Measurements from ENCODE around the gene PGK1.
"Not testable (repeated sequence)": the region's sequence is repeated elsewhere in the genome, so short reads cannot be mapped to it uniquely, and the experiment has no call there.

The PGK1 gene

DNA sequence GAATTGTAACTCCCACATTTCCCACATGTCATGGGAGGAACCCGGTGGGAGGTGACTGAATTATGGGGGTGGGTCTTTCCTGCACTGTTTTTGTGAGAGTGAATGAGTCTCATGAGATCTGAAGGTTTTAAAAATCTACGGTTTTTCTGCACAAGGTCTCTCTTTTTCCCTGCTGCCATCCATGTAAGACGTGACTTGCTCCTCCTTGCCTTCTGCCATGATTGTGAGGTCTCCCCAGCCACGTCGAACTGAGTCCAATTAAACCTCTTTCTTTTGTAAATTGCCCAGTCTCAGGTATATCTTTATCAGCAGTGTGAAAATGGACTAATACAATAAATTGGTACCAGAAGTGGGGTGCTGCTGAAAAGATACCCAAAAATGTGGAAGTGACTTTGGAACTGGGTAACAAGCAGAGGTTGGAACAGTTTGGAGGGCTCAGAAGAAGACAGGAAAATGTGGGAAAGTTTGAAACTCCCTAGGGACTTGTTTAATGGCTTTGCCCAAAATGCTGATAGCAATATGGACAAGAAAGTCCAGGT, 43.0 kb downstream of the PGK1 start:
- H3K4me3 ChIP-seq (ENCODE audit: low read length); H3K36me3 ChIP-seq (ENCODE audit: insufficient read depth, low read depth, low read length); H3K27ac ChIP-seq (ENCODE audit: low read length); H3K9ac ChIP-seq (ENCODE audit: low read depth, low read length); H3K9me3 ChIP-seq (ENCODE audit: insufficient read depth, low read depth, low read length); H3K27me3 ChIP-seq (ENCODE audit: insufficient read depth, low read length); H3K4me1 ChIP-seq (ENCODE audit: insufficient read depth, low read length): not testable (repeated sequence)

- not testable (repeated sequence) for H3K4me3 ChIP-seq (ENCODE audit: low read length); H3K27me3 ChIP-seq (ENCODE audit: insufficient read depth, low read length); H3K27ac ChIP-seq (ENCODE audit: low read length); H3K9me3 ChIP-seq (ENCODE audit: insufficient read depth, low read depth, low read length); H3K36me3 ChIP-seq (ENCODE audit: insufficient read depth, low read depth, low read length); H3K4me1 ChIP-seq (ENCODE audit: insufficient read depth, low read length); H3K9ac ChIP-seq (ENCODE audit: low read depth, low read length)
Measured at GRCh38 chrX:78157373-78157772, 53.3 kb downstream of the PGK1 start.

GRCh38 chrX:78157846-78158245, 53.8 kb downstream of the PGK1 start:
- H3K27ac ChIP-seq (ENCODE audit: low read length); H3K4me3 ChIP-seq (ENCODE audit: low read length); H3K9ac ChIP-seq (ENCODE audit: low read depth, low read length); H3K27me3 ChIP-seq (ENCODE audit: insufficient read depth, low read length); H3K36me3 ChIP-seq (ENCODE audit: insufficient read depth, low read depth, low read length); H3K9me3 ChIP-seq (ENCODE audit: insufficient read depth, low read depth, low read length); H3K4me1 ChIP-seq (ENCODE audit: insufficient read depth, low read length): not testable (repeated sequence)

DNA sequence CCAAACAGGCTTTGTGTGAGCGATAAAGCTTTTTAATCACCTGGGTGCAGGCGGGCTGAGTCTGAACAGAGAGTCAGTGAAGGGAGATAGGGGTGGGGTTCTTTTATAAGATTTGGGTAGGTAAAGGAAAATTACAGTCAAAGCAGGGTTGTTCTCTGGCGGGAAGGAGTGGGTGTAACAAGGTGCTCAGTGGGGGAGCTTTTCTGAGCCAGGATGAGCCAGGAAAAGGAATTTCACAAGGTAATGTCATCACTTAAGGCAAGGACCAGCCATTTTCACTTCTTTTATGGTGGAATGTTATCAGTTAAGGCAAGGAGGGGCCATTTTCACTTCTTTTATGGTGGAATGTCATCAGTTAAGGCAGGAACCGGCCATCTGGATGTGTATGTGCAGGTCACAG, 56.7 kb downstream of the PGK1 start:
- H3K36me3 ChIP-seq (ENCODE audit: insufficient read depth, low read depth, low read length); H3K9ac ChIP-seq (ENCODE audit: low read depth, low read length); H3K27me3 ChIP-seq (ENCODE audit: insufficient read depth, low read length); H3K9me3 ChIP-seq (ENCODE audit: insufficient read depth, low read depth, low read length); H3K4me3 ChIP-seq (ENCODE audit: low read length); H3K27ac ChIP-seq (ENCODE audit: low read length); H3K4me1 ChIP-seq (ENCODE audit: insufficient read depth, low read length): not testable (repeated sequence)

DNA sequence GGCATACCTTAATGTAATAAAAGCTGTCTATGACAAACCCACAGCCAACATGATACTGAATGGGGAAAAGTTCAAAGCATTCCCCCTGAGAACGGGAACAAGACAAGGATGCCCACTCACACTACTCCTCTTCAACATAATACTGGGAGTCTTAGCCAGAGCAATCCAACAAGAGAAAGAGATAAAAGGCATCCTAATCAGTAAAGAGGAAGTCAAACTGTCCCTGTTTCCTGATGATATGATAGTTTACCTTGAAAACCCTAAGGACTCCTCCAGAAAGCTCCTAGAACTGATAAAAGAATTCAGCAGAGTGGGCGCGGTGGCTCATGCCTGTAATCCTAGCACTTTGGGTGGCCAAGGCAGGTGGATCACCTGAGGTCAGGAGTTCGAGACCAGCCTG, 59.1 kb downstream of the PGK1 start:
- not testable (repeated sequence) for H3K9me3 ChIP-seq (ENCODE audit: insufficient read depth, low read depth, low read length); H3K36me3 ChIP-seq (ENCODE audit: insufficient read depth, low read depth, low read length); H3K4me1 ChIP-seq (ENCODE audit: insufficient read depth, low read length); H3K4me3 ChIP-seq (ENCODE audit: low read length); H3K27me3 ChIP-seq (ENCODE audit: insufficient read depth, low read length); H3K9ac ChIP-seq (ENCODE audit: low read depth, low read length); H3K27ac ChIP-seq (ENCODE audit: low read length)

DNA sequence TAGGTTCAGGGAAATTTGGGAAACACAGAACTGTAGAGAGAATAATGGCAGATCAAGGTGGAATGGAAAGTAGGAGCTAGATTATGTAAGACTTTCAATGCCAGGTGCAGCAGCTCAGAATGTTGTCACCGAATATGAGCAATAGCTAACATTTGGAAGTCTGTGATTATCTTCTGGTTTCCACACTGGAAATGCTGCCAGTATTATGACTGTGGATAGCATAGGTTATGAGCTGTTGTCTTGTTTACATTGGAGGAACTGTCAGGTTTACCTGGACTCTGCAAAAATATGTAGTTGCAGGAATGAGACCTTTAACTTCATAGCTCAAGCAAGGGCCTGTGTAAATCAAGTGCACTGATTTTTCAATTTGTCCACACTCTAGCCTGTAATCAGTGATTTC, 61.4 kb downstream of the PGK1 start:
- H3K27ac ChIP-seq (ENCODE audit: low read length): no peak overlapping the region

DNA sequence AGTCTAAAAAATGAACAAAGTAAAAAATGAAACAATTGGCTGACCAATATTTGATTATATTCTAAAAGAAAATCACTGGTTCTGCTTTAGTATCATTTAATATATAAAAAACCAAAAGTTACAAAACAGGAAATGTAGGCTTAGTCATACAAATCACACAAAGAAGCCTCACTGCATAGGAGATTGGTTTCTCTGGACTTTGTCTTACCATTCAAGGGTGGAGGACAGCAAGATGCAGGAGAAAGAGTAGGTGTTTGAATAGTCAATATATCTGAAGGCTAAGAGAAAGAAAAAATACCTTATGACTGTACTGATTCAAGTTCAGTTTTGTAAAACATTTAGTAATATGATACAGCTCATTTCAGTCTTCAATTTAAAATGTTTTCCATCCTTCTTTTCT, 64.0 kb downstream of the PGK1 start:
- no peak overlapping the region for H3K4me3 ChIP-seq (ENCODE audit: low read length)
- no peak overlapping the region for H3K9ac ChIP-seq (ENCODE audit: low read depth, low read length)
- no peaks in the 10 kb centered on the region for H3K9me3 ChIP-seq (ENCODE audit: insufficient read depth, low read depth, low read length)
- no peaks in the 10 kb centered on the region for H3K27me3 ChIP-seq (ENCODE audit: insufficient read depth, low read length)
- H3K4me1 ChIP-seq (ENCODE audit: insufficient read depth, low read length): no peaks in the 10 kb centered on the region
- no peak overlapping the region for H3K27ac ChIP-seq (ENCODE audit: low read length)
- no peaks in the 10 kb centered on the region for H3K36me3 ChIP-seq (ENCODE audit: insufficient read depth, low read depth, low read length)

More for the DNA sequence above, 61.4 kb downstream of the PGK1 start:
- H3K4me3 ChIP-seq (ENCODE audit: low read length): no peak overlapping the region
- no peaks in the 10 kb centered on the region for H3K4me1 ChIP-seq (ENCODE audit: insufficient read depth, low read length)
- no peaks in the 10 kb centered on the region for H3K9me3 ChIP-seq (ENCODE audit: insufficient read depth, low read depth, low read length)
- H3K9ac ChIP-seq (ENCODE audit: low read depth, low read length): no peak overlapping the region
- no peaks in the 10 kb centered on the region for H3K36me3 ChIP-seq (ENCODE audit: insufficient read depth, low read depth, low read length)
- no peaks in the 10 kb centered on the region for H3K27me3 ChIP-seq (ENCODE audit: insufficient read depth, low read length)
